Measurements from ENCODE around the gene MPPED1.

The MPPED1 gene

DNA sequence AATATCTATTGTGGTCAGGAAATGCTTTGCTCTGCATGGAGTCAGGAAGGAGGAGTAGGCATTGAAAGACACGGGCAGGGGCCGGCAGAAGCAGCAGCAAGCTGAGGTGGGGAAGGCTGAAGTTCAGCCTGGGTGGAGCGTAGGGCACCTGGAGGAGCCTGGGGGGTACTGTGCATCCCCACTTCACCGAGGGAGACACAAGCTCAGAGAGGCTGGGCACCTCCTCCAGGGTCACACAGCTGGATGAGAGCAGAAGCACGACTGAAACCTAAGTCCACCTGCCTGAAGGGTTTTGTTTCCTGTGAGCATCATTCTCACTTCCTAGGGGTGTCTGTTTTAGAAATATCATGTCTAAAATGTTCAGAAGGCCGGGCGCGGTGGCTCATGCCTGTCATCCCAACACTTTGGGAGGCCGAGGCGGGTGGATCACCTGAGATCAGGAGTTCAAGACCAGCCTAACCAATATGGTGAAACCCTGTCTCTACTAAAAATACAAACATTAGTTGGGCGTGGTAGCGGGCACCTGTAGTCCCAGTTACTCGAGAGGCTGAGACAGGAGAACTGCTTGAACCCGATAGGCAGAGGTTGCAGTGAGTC lies 138.3 kb downstream of the MPPED1 start:
- DNase-seq, result no peak

DNA sequence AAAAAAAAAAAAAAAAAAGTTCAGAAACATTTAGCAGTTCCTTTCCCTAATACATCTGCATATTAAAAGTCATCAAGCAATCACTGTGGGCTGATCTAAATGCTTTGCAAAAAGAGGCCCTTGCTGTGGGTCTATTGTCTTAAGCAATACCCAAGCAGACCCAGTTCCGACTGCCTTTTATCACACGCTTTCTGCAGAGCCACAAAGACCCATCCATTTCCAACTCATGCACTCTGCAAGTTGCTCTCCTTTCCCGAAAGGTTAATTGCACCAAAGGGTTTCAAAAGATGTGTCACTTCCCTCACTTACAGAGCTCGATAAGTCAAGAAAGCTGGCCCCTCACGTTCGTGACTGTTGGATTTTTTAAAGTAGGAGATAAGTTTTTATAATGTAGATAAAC lies 138.9 kb downstream of the MPPED1 start:
- no peak for DNase-seq

DNA sequence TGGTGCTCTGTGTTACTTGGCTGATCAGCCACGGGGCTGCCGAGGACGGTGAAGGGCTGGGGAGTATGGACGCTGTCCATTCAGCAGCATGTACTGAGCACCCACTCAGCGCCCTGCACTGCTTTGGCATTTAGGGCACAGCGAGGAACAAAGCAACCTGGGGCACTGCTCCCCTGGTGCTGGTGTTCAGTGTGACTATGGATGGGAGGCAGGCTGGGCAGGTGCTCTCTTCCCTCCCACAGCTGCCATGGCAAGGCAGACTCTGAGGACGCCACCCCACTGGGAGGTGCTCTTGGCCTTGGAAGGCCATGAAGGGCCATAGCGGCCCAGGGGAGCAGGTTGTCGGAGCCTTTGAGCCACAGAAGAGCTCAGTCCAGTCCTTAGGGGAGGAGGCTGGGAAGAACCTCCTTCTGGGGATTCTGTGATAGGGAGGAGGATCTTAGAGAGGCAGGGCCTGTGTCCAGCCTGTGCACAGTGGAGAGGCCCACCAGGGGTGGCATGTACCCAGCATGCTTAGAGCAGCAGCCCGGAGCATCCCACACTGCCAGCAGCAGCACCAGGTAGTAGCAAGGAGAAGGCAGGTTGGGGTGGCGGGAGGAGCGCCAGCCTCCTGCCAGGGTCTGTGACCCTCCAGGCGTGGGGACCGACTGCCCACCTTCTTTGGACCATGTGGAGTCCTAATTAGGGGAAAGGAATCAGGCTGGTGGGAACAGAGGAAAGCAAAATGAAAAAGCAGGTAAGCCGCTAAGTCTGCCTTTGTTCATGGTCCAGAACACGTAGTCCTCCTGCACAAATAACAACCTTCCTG lies 141.8 kb downstream of the MPPED1 start:
- no peak for DNase-seq

DNA sequence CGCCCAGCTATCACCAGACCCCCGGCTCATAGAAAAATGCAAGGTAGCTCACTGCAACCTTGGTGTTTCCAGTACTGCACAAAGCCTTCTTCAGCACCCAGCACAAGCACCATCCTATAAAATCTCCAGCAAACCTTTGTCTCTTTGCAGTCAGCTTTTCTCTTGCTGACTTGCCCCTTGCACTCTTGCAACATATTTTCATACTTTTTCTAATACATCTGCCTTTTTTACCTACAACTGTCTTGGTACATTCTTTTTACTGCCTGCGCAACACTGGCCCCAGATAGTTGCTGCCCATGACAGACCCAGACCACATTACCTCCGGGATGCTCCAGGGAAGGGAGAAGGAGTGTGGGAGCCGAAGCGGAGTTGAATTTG lies 142.4 kb downstream of the MPPED1 start:
- no peak for DNase-seq

DNA sequence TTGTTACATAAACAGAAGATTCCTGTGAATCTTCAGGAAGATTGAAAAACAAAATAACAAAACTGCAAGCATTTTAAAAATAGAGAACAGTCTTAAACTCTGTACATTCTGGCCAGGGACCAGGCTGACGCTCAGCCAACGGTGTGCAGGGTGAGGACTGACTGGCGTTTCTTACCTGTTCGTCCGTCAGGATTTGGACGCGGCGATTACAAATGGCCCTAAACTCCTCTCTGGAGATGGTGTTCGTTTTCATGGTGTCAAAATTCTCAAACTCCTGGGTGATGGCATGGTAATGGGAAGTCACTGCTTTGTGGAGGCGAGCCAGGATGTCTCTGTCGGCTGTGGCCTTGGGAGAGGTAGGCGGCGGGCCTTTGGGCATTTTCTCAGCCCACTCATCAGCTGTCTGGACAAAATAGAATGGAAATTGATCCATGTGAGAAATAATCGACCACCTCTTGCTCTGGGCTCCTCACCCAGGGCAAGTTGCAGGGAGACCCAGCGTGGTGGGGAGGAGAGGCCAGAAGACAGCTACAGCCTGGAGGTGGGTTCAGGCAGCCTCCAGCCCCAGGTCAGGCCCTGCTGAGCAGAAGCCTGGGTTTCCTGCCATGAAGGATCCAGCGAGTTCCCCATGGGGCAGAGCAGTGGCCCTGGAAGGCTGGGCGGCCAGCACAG lies 143.0 kb downstream of the MPPED1 start:
- DNase-seq, result no peak

DNA sequence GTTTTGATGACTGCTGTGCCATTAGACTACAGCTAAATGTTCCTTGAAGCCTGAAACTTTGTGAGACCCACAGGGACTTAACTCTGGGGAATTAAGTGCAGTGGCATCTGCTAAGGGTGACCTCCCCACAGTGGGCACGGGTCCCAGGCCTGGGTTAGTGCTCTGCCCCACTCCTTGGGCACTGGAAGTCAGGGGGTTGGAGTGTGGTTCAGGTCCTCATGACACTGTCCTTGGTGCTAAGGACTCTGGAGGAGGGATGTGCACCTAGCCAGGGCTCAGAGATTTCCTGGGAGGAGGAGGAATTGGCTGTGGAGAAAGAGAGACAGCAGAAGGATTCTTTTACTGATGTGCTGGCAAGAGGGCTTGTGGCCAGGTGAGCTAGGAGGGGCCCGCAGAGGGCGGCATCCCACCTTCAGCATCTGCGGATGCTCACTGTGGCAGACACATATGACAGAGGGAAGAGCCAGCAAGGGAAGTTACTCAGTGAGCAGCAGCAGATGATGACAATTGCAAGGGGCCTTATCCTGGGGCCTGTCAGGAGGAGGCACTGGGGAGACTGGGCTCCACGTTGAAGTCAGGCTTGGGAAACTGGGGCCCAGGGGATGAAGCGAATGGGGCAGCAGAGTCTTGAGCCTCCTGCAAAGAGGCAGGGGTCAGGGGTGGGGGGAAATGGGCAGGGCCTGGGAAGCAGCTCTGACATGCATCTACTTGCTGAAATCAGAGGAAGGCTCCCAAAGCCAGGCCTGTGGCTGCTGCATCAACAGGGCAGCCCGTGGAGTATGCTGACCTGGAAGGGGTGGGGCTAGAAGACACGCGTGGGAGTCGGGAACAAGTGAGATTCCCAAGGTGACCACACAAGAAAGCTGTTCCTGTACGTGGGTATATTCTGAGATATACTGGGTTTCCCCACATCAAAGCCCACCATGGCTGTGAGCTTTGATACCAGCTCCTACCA lies 144.0 kb downstream of the MPPED1 start:
- no peak for DNase-seq

All from activated T-cell treated with anti-CD3 and anti-CD28 coated beads, Interleukin-2, amount 50 U/mL, for 48 hours (primary cell).